ENCODE results near the gene GRIA3.

DNA sequence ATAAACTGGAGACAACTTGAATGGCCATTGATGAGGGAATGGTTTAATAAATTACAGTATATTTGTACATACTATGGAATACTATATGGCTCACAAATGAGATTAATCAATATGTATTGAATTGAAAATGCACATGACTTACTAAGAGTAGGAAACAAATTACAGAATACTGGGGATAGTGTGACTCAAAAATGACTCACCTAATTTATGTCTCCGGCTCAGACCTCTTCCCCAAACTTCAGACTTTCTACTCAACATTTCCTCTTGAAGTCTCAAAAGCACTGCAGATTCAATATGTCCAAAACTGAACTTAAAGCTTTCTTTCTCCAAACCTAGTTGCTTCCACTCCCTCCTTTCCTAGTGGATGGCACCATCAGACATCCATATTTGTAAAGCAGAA lies 28.8 kb upstream of the GRIA3 start:
- TF ChIP-seq CTCF (IDR thresholded peaks at IDR 0.05; ENCODE audit: low read length) (no peak), EZH2 (IDR thresholded peaks at IDR 0.05; ENCODE audit: borderline replicate concordance, low read length) (no peak)
